Panc1 (cell line): ENCODE measurements around the gene TTC28. TPM values are rescaled to one million over a fixed set of nuclear protein-coding genes. Genes with fewer than 3 reads are reported as not detected.

Experiments used
- ATAC-seq: fragments of 200-7000 bp; cut with Tn5 transposase; 2 replicates; pipeline ENCODE4 v1.9.1; 2020; ENCODE audit warnings: mild to moderate bottlenecking, moderate library complexity
- BruUV-seq: library from RNA; stranded (reverse); fragments of 400-500 nt; replicated peaks from 2 replicates; lab custom pipeline; 2021; lab: Mats Ljungman, UMichigan
- CTCF ChIA-PET: fragments of 300-600 bp; sonication (Branson Sonifier 250); formaldehyde crosslinking; loops from one replicate; lab custom pipeline; 2022; ENCODE audit warnings: antibody characterized with exemption; lab: Charles Lee
- POLR2A ChIA-PET: fragments of 300-600 bp; sonication (Branson Sonifier 250); formaldehyde crosslinking; loops from one replicate; lab custom pipeline; 2022; ENCODE audit warnings: antibody characterized with exemption; lab: Charles Lee
- DNase-seq: peaks from one replicate; pipeline ENCODE4 v3.0.0-alpha.2; 2010; ENCODE audit warnings: low read depth, low spot score
- H3K27ac ChIP-seq: 2 replicates; pipeline ENCODE4 v1.5.1; 2011; ENCODE audit warnings: mild to moderate bottlenecking, low read length, inconsistent platforms
- H3K27me3 ChIP-seq: fragments of 200-500 bp; sonication (Bioruptor generic); 2 replicates; pipeline ENCODE4 v1.6.0; 2014; ENCODE audit warnings: low read length, inconsistent platforms; ENCODE audit not compliant: control insufficient read depth, insufficient read depth
- H3K36me3 ChIP-seq: fragments of 200-500 bp; sonication (Bioruptor generic); 2 replicates; pipeline ENCODE4 v1.5.1; 2014; ENCODE audit warnings: inconsistent platforms, mild to moderate bottlenecking, low read length, moderate library complexity; ENCODE audit not compliant: control insufficient read depth, insufficient read depth
- H3K4me1 ChIP-seq: 2 replicates; pipeline ENCODE4 v1.5.1; 2011; ENCODE audit warnings: inconsistent platforms, mild to moderate bottlenecking, low read length, moderate library complexity; ENCODE audit not compliant: control insufficient read depth, insufficient read depth
- H3K4me3 ChIP-seq, 2 experiments: 2 replicates each; pipeline ENCODE4 v1.5.1; 2011 to 2012; ENCODE audit warnings: low read depth in 2 of 2, low read length in 2 of 2, mild to moderate bottlenecking in 2 of 2, inconsistent platforms in 1 of 2, moderate library complexity in 1 of 2
- H3K9me3 ChIP-seq: fragments of 200-500 bp; sonication (Bioruptor generic); 2 replicates; pipeline ENCODE4 v1.5.1; 2014; ENCODE audit warnings: low read depth, mild to moderate bottlenecking, inconsistent platforms, low read length, moderate library complexity; ENCODE audit not compliant: control insufficient read depth, insufficient read depth
- POLR2AphosphoS5 ChIP-seq: IDR thresholded peaks from 2 replicates; pipeline ENCODE4 v1.6.1; 2012; ENCODE audit warnings: mild to moderate bottlenecking, low read depth, low read length, moderate library complexity
- SIN3A ChIP-seq: IDR thresholded peaks from 2 replicates; pipeline ENCODE4 v1.6.1; 2012; ENCODE audit warnings: low read depth, mild to moderate bottlenecking, low read length, moderate library complexity, borderline replicate concordance; ENCODE audit not compliant: insufficient read depth
- TCF7L2 ChIP-seq: IDR thresholded peaks from 2 replicates; pipeline ENCODE4 v1.6.1; 2011; ENCODE audit warnings: mild to moderate bottlenecking, low read depth, low read length, inconsistent platforms
- in situ Hi-C: cut with HindIII; loops from 2 replicates; pipeline ENCODE4 v1.10.0; 2016; ENCODE audit warnings: low sequenced_read_pairs, low pct_unique_long_range_greater_than_20kb
- intact Hi-C: fragments of 100-400 bp; cut with micrococcal nuclease; formaldehyde crosslinking; loops from one replicate; pipeline ENCODE4 v1.10.0; 2022; ENCODE audit not compliant: unreplicated experiment
- total RNA-seq: library from RNA; stranded (reverse); gene quantifications from one replicate; pipeline ENCODE4 v1.2.1, GENCODE V29; 2021; ENCODE audit not compliant: unreplicated experiment
- TF ChIP-seq, protein P1 (sequence below): fragments of 450-650 bp; IDR thresholded peaks from 2 replicates; pipeline ENCODE4 v1.5.1; 2017; ENCODE audit warnings: mild to moderate bottlenecking
- TF ChIP-seq, protein P2 (sequence below), 2 experiments: IDR thresholded peaks; 2 replicates each; pipeline ENCODE4 v1.6.1; 2011 to 2012; ENCODE audit warnings: low read depth in 2 of 2, control low read depth in 1 of 2, low read length in 1 of 2, mild to moderate bottlenecking in 1 of 2, moderate library complexity in 1 of 2; ENCODE audit not compliant: insufficient read depth in 1 of 2

The TTC28 gene
- total RNA-seq, 1 experiment from 2014 or later, result 24.8 TPM

DNA sequence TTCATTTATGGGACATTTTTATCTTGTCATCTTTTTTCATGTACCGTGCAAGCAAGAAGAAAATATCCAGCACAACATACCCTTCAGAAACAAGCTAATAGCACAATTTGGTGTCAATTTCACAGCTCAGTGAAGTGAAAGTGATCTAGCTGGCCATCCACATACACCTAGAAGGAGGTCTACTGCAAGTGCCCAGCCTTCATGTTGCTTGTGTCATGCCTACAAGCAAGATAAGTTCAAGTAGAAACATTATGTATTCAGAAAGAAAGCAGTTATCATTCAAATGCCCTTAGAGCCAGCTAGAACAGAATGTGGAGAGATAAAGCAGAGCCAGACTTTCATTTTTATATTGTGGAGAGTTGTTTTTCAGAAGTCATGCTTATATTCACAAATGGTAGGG is 434.9 kb downstream of the TTC28 start:
- ChIA-PET CTCF (no interaction called here), POLR2A (no interaction called here)
- Histone ChIP-seq H3K36me3 (no peaks in the 10 kb centered on the region), H3K27ac (no peak overlapping the region), H3K9me3 (no peaks in the 10 kb centered on the region), H3K4me3 (no peak overlapping the region), H3K27me3 (no peaks in the 10 kb centered on the region), H3K4me1 (no peaks in the 10 kb centered on the region)
- DNase-seq (no peak), ATAC-seq (no peak)
- intact Hi-C loops (no loop called here), in situ Hi-C loops (no loop called here)
- no TSS peak for BruUV-seq
- TF ChIP-seq, protein P1, sequence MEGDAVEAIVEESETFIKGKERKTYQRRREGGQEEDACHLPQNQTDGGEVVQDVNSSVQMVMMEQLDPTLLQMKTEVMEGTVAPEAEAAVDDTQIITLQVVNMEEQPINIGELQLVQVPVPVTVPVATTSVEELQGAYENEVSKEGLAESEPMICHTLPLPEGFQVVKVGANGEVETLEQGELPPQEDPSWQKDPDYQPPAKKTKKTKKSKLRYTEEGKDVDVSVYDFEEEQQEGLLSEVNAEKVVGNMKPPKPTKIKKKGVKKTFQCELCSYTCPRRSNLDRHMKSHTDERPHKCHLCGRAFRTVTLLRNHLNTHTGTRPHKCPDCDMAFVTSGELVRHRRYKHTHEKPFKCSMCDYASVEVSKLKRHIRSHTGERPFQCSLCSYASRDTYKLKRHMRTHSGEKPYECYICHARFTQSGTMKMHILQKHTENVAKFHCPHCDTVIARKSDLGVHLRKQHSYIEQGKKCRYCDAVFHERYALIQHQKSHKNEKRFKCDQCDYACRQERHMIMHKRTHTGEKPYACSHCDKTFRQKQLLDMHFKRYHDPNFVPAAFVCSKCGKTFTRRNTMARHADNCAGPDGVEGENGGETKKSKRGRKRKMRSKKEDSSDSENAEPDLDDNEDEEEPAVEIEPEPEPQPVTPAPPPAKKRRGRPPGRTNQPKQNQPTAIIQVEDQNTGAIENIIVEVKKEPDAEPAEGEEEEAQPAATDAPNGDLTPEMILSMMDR, result no peak
- TF ChIP-seq, protein P2, sequence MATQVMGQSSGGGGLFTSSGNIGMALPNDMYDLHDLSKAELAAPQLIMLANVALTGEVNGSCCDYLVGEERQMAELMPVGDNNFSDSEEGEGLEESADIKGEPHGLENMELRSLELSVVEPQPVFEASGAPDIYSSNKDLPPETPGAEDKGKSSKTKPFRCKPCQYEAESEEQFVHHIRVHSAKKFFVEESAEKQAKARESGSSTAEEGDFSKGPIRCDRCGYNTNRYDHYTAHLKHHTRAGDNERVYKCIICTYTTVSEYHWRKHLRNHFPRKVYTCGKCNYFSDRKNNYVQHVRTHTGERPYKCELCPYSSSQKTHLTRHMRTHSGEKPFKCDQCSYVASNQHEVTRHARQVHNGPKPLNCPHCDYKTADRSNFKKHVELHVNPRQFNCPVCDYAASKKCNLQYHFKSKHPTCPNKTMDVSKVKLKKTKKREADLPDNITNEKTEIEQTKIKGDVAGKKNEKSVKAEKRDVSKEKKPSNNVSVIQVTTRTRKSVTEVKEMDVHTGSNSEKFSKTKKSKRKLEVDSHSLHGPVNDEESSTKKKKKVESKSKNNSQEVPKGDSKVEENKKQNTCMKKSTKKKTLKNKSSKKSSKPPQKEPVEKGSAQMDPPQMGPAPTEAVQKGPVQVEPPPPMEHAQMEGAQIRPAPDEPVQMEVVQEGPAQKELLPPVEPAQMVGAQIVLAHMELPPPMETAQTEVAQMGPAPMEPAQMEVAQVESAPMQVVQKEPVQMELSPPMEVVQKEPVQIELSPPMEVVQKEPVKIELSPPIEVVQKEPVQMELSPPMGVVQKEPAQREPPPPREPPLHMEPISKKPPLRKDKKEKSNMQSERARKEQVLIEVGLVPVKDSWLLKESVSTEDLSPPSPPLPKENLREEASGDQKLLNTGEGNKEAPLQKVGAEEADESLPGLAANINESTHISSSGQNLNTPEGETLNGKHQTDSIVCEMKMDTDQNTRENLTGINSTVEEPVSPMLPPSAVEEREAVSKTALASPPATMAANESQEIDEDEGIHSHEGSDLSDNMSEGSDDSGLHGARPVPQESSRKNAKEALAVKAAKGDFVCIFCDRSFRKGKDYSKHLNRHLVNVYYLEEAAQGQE (IDR thresholded peaks at IDR 0.05; ENCODE audit: insufficient read depth in 1 of 2, low read depth in 2 of 2, low read length in 1 of 2), result no peak
- TF ChIP-seq POLR2AphosphoS5, result no peak
- no peak for TF ChIP-seq SIN3A
- no peak for TF ChIP-seq TCF7L2

DNA sequence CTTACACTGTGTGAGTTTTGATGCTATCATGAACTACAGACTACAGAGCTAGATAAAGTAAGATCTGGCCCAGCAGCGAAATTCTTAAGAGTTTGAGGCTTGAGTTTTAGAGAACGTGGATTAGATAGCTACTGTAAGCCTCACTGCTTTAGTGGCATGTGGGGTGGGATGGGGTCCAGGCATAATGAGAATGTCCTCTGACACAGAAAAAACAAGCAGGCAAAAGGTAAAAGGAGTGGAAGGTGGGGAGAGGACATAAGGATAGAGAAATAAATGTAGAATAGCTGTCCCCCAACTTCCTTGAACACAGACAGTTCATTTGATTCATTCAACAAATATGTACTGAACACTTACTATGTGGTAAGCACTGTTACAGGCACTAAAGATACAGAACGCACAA is 436.1 kb downstream of the TTC28 start:
- CTCF ChIA-PET, result no interaction called here
- intact Hi-C loops, result no loop called here

More for the DNA sequence above, 436.1 kb downstream of the TTC28 start:
- Histone ChIP-seq H3K27me3 (no peaks in the 10 kb centered on the region), H3K4me1 (no peaks in the 10 kb centered on the region), H3K36me3 (no peaks in the 10 kb centered on the region), H3K9me3 (no peaks in the 10 kb centered on the region), H3K4me3 (no peak overlapping the region), H3K27ac (no peak overlapping the region)
- no peak for DNase-seq
- POLR2A ChIA-PET, result no interaction called here
- no peak for ATAC-seq
- in situ Hi-C loops, result no loop called here
- no TSS peak for BruUV-seq
- TF ChIP-seq, protein P1, result no peak
- TF ChIP-seq SIN3A (no peak), POLR2AphosphoS5 (no peak), TCF7L2 (no peak)
- TF ChIP-seq, protein P2 (IDR thresholded peaks at IDR 0.05; ENCODE audit: insufficient read depth in 1 of 2, low read depth in 2 of 2, low read length in 1 of 2), result no peak
